HG03159 (cell line): ENCODE data around the gene LAMA1.
"Not testable (repeated sequence)": the region's sequence is repeated elsewhere in the genome, so short reads cannot be mapped to it uniquely, and the experiment has no call there.

Experiments
- ATAC-seq: cut with Tn5 transposase; IDR thresholded peaks from one replicate; pipeline ENCODE4 v1.9.1; 2021; ENCODE audit warnings: mild to moderate bottlenecking, moderate library complexity; ENCODE audit not compliant: unreplicated experiment

Gene LAMA1

GRCh38 chr18:6950641-6951040 lies 167.0 kb downstream of the LAMA1 start:
- no peak for ATAC-seq

- no peak for ATAC-seq
These were observed 167.6 kb downstream of the LAMA1 start for GRCh38 chr18:6949800-6950586.

- ATAC-seq = no peak
These were observed 169.1 kb downstream of the LAMA1 start for GRCh38 chr18:6948281-6949055.

GRCh38 chr18:6947338-6948030 lies 170.1 kb downstream of the LAMA1 start:
- ATAC-seq = no peak

- no peak for ATAC-seq
These were observed 174.5 kb downstream of the LAMA1 start for GRCh38 chr18:6943143-6943542.

- no peak for ATAC-seq
These were observed 174.9 kb downstream of the LAMA1 start for GRCh38 chr18:6942742-6943141.

GRCh38 chr18:6941996-6942395 lies 175.6 kb downstream of the LAMA1 start:
- no peak for ATAC-seq

GRCh38 chr18:6940451-6940850 lies 177.1 kb downstream of the LAMA1 start:
- no peak for ATAC-seq

- no peak for ATAC-seq
These were observed 177.6 kb downstream of the LAMA1 start for GRCh38 chr18:6939972-6940371.

GRCh38 chr18:6938403-6938802 lies 179.2 kb downstream of the LAMA1 start:
- not testable (repeated sequence) for ATAC-seq

- no peak for ATAC-seq
These were observed 179.6 kb downstream of the LAMA1 start for GRCh38 chr18:6938003-6938402.

- ATAC-seq = no peak
These were observed 182.7 kb downstream of the LAMA1 start for GRCh38 chr18:6934859-6935258.

- no peak for ATAC-seq
These were observed 188.1 kb downstream of the LAMA1 start for GRCh38 chr18:6929370-6930102.

- ATAC-seq = no peak
These were observed 189.2 kb downstream of the LAMA1 start for GRCh38 chr18:6928359-6928758.

GRCh38 chr18:6927153-6927552 lies 190.4 kb downstream of the LAMA1 start:
- ATAC-seq = no peak

GRCh38 chr18:6923220-6923619 lies 194.4 kb downstream of the LAMA1 start:
- ATAC-seq = no peak

GRCh38 chr18:6921571-6921970 lies 196.0 kb downstream of the LAMA1 start:
- ATAC-seq = no peak

- no peak for ATAC-seq
These were observed 197.3 kb downstream of the LAMA1 start for GRCh38 chr18:6920099-6920955.

- ATAC-seq = no peak
These were observed 200.5 kb downstream of the LAMA1 start for GRCh38 chr18:6917072-6917471.
